ENCODE results near the gene APBA3. TPM values are rescaled to one million over a fixed set of nuclear protein-coding genes. Genes with fewer than 3 reads are reported as not detected.

The APBA3 gene
- total and polyA plus RNA-seq, 9 of the 15 experiments (the other 6 are each of a cell fraction or from before 2014, with no cell fraction given) = 0.10 to 29.5 (median 11.5) TPM

DNA sequence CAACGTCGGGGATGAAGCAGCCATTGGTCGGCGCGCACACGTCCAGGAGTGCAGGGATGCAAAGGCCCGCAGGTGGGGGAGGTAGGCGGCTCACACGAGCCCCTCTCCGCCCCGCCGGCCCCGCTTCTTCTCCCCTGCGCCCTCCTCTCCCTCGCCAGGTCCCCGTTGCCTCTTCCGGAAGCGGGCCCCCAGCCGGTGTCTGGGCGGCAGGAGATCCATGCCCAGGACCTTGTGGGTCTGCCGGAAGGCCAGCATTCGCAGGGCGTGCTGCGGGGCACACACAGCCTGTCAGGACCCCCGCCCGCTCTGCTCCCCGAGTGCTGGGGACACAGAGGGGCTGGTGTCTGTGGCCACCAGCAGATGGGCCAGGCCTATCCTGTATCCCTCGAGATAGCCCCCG lies 44.4 kb upstream of the APBA3 start (continued):
- TF ChIP-seq, protein P1, sequence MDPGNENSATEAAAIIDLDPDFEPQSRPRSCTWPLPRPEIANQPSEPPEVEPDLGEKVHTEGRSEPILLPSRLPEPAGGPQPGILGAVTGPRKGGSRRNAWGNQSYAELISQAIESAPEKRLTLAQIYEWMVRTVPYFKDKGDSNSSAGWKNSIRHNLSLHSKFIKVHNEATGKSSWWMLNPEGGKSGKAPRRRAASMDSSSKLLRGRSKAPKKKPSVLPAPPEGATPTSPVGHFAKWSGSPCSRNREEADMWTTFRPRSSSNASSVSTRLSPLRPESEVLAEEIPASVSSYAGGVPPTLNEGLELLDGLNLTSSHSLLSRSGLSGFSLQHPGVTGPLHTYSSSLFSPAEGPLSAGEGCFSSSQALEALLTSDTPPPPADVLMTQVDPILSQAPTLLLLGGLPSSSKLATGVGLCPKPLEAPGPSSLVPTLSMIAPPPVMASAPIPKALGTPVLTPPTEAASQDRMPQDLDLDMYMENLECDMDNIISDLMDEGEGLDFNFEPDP (CRISPR knock-in tag; IDR thresholded peaks at IDR 0.05) = no peak
- TF ChIP-seq XRCC4 (IDR thresholded peaks at IDR 0.05; ENCODE audit: extremely low read depth, insufficient read depth, insufficient read length) (no peak), SOX6 (IDR thresholded peaks at IDR 0.05) (no peak), KDM5B (IDR thresholded peaks at IDR 0.05; ENCODE audit: insufficient replicate concordance, low read depth, low read length) (no peak), DPF2 (IDR thresholded peaks at IDR 0.05) (no peak), KLF10 (CRISPR knock-in tag; IDR thresholded peaks at IDR 0.05) (no peak), POLR2AphosphoS5 (IDR thresholded peaks at IDR 0.05; ENCODE audit: control insufficient read depth, insufficient read depth, low read depth, low read length) (no peak), CBX2 (IDR thresholded peaks at IDR 0.05; ENCODE audit: insufficient read depth, low read length, poor library complexity, severe bottlenecking) (no peak), CTBP1 (IDR thresholded peaks at IDR 0.05; ENCODE audit: borderline replicate concordance) (no peak)
- TF ChIP-seq, protein P2, sequence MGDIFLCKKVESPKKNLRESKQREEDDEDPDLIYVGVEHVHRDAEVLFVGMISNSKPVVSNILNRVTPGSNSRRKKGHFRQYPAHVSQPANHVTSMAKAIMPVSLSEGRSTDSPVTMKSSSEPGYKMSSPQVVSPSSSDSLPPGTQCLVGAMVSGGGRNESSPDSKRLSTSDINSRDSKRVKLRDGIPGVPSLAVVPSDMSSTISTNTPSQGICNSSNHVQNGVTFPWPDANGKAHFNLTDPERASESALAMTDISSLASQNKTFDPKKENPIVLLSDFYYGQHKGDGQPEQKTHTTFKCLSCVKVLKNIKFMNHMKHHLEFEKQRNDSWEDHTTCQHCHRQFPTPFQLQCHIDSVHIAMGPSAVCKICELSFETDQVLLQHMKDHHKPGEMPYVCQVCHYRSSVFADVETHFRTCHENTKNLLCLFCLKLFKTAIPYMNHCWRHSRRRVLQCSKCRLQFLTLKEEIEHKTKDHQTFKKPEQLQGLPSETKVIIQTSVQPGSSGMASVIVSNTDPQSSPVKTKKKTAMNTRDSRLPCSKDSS (IDR thresholded peaks at IDR 0.05; ENCODE audit: low read depth, partially characterized antibody) = no peak
- TF ChIP-seq, protein P3, sequence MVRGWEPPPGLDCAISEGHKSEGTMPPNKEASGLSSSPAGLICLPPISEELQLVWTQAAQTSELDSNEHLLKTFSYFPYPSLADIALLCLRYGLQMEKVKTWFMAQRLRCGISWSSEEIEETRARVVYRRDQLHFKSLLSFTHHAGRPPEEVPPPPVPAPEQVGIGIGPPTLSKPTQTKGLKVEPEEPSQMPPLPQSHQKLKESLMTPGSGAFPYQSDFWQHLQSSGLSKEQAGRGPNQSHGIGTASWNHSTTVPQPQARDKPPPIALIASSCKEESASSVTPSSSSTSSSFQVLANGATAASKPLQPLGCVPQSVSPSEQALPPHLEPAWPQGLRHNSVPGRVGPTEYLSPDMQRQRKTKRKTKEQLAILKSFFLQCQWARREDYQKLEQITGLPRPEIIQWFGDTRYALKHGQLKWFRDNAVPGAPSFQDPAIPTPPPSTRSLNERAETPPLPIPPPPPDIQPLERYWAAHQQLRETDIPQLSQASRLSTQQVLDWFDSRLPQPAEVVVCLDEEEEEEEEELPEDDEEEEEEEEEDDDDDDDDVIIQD (CRISPR knock-in tag; IDR thresholded peaks at IDR 0.05) = no peak
- TF ChIP-seq, protein P4, sequence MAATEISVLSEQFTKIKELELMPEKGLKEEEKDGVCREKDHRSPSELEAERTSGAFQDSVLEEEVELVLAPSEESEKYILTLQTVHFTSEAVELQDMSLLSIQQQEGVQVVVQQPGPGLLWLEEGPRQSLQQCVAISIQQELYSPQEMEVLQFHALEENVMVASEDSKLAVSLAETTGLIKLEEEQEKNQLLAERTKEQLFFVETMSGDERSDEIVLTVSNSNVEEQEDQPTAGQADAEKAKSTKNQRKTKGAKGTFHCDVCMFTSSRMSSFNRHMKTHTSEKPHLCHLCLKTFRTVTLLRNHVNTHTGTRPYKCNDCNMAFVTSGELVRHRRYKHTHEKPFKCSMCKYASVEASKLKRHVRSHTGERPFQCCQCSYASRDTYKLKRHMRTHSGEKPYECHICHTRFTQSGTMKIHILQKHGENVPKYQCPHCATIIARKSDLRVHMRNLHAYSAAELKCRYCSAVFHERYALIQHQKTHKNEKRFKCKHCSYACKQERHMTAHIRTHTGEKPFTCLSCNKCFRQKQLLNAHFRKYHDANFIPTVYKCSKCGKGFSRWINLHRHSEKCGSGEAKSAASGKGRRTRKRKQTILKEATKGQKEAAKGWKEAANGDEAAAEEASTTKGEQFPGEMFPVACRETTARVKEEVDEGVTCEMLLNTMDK (IDR thresholded peaks at IDR 0.05; ENCODE audit: borderline replicate concordance, insufficient read depth, low read depth, low read length, poor library complexity, severe bottlenecking) = no peak
